H54 (cell line): ENCODE data around the gene BCAS3.

Source experiments
- DNase-seq: peaks from one replicate; pipeline ENCODE4 v3.0.0; 2011; ENCODE audit warnings: low spot score, mixed read lengths; ENCODE audit not compliant: insufficient read length
- FAIRE-seq: peaks from 3 replicates; lab custom pipeline; 2011; peaks lifted over from hg19 to GRCh38; lab: Jason Lieb, UNC
- POLR2A ChIP-seq: IDR thresholded peaks from 2 replicates; pipeline ENCODE4 v1.6.1; 2011; ENCODE audit warnings: low read depth, mild to moderate bottlenecking, low read length

The BCAS3 gene

DNA sequence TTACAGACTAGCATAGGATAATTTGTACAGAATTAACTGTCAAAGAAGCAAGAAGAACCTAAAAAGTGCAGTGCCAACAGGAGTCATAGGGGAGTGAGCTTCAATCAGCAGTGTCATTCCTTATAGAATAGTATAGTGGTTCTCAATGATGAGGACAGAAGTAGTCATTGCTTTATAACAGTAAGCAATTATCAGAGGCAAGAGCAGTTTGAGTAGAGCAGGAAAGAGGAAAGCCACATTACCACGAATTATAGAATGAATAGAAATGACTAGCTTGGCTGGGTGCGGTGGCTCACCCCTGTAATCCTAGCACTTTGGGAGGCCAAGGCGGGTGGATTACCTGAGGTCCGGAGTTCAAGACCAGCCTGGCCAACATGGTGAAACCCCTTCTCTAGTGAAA lies 512.3 kb downstream of the BCAS3 start:
- FAIRE-seq, result peak; percentile 20
- TF ChIP-seq POLR2A, result no peak
- no peak for DNase-seq

DNA sequence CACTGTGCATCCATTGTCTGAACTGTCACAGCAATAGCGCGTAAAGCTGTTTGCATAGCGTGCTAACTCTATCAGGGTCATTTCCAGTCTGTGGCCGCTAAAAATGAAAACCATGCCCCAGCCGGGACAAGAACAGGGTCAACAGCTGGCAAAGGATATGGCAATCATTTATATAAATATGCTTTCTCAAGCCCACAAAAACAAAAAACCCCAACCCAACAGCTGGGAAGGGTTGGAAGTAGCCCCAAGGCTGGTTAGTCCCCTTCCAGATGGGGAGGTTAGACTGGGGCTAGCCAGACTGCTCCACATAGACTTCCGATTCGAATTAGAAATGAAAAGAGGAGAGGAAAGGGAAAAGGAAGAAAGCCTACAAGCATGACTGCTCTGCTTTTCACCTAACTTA lies 518.7 kb downstream of the BCAS3 start:
- TF ChIP-seq POLR2A, result no peak
- no peak for FAIRE-seq

DNA sequence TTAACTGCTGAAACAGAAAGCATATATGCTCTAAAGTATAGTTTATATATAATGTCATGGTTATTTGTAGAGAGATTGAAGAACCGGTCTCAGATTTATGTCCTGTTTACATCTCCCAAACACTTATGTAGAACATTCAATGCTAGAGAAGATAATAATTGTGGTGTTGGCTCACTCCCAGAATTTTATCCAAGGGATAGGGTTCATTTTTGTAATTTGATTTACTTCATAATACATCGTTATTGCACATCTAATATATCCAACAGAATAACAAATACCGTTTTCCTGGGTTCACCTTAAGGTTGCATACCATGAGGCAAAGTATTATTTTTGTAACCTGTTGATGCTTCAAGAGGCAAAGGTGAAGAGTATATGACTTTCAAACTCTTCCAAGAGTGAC lies 519.1 kb downstream of the BCAS3 start:
- DNase-seq, result no peak
- no peak for FAIRE-seq
- TF ChIP-seq POLR2A, result no peak

More for the DNA sequence above, 518.7 kb downstream of the BCAS3 start:
- no peak for DNase-seq

DNA sequence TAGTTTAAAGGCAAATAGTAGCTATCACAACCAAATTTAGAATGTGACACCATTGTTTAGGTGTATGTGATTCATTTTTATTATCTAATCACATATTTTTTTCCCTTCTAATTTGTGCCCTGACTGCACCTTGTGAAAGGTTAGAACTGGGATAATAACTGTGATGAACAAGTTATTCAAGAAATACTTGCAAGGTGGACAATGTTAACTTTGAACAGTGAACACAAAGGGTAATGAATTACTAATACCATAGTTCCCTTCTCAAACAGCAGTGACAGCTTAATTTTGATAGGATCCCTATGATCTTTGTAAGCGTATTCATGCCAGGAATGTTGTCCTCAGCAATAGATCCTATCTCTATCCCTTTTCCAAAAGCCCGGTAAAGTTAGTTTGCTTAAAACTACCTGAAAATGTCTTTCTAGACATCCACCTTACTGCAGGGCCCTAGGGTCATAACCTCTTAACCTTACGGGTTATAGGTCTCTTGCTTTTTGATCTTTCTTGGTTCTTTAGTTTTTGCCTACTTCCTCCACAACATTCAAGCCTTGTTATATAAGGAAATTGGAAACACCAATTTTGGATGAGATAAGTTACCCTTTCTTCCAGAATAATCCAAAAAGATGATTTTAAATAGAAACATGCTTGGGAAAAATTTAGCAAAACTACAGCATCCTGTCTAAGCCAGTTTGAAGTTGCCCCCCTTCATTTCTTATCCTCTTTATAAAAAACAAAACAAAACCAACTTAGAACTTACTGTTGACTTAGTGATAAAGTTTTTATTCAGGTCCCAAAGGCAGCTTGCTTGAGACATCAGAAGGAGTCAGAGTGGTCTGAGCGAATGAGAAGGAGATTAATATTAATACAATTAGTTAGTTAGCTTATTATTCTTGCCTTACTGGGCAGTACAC lies 522.0 kb downstream of the BCAS3 start:
- DNase-seq (no peak), FAIRE-seq (peak; percentile 30)
- TF ChIP-seq POLR2A, result no peak

DNA sequence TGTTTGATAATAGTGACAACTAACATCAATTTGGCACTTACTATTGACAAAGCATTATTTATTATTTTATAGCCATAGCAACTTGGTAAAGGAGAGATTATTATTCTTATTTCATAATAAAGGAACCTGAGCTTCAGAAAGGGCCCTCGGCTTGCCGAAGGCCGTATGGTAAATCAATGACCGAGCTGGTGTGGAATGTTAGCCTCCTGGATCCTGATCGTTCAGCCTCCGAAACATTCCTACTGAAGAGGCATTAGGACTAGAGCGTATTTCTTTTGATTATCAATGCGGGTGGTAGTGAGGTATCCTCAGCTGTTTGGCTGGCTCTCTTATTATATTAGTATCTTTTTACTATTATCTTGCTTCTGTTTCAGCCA lies 522.7 kb downstream of the BCAS3 start:
- TF ChIP-seq POLR2A, result no peak
- FAIRE-seq (no peak), DNase-seq (no peak)

DNA sequence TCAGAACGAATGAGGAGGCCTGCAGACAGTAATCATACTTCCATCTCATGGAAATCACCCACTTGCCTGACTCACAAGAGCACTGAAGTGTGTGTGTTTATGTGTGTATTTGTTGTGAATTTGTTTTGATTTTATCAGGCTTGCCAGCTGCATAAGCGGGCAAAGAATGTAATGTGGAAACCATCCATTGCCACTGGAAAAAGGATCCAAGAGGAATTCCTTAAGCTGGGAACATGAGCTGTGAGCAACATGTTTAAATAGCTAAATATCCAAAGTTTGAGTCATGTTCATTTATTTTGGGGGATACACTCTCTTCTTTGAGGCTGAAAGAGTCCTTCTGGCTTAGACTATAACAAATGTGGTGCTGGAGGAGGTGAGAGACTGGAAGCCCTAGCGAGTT lies 523.6 kb downstream of the BCAS3 start:
- no peak for TF ChIP-seq POLR2A
- DNase-seq (peak; percentile 49), FAIRE-seq (peak; percentile 97)

DNA sequence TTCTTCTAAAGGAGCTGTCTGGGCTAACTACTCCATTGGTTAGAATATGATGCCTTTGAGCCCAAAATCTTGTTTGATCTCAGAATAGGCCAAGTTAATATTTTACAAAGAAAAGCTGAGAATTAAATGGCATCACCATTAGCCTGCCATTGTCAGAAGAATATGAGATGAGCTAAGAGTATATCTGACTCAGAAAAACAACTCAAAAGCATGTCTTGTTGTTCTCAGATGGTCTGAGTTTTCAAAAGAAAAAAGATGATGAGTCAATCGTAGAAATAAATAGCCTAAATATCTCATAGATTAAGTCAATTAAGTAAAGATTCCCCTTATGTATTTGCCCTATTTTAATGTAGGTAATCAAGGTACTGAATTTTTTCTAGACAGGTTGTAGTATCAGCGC lies 524.9 kb downstream of the BCAS3 start:
- DNase-seq, result no peak
- FAIRE-seq, result no peak
- TF ChIP-seq POLR2A, result no peak

DNA sequence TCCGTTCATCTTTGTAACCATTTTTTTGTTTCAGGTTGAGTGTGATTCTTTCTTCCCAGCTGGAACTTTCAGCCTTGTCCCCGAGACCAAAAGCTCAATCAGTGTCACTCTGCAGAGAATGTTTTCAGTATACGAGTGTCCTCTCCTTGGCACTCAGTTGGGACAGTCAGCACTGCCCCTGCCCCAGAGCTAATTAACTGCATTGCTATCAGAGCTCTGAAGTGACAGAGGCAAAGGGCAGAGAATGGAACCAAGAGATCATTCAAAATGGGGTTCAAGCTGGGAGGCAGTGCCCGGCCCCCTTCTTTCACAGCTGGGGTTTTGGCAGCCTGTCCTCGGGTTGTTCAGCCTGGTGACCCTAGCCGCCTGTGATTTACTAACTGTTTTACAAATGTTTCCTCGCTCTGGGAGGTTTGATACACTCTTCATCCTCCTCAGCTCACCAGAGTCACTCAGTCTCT lies 526.0 kb downstream of the BCAS3 start:
- no peak for DNase-seq
- FAIRE-seq, result no peak
- TF ChIP-seq POLR2A, result no peak

DNA sequence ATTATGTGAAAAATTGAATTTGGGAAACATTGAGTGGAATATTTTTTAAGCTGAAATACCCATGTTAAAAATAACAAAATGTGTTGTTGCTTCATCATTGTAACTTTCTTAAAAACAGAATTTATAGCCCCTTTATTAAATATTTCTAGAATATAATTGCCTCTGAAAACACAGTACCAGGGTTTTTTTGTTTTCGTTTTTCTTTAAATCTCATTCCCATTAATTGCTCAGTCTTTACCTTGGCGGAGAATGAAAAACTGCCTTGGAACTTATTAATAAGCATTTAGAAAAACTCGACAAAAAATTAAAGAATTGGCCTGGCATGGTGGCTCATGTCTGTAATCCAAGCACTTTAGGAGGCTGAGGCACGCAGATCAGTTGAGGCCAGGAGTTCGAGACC lies 526.8 kb downstream of the BCAS3 start:
- TF ChIP-seq POLR2A, result no peak
- DNase-seq (no peak), FAIRE-seq (no peak)

DNA sequence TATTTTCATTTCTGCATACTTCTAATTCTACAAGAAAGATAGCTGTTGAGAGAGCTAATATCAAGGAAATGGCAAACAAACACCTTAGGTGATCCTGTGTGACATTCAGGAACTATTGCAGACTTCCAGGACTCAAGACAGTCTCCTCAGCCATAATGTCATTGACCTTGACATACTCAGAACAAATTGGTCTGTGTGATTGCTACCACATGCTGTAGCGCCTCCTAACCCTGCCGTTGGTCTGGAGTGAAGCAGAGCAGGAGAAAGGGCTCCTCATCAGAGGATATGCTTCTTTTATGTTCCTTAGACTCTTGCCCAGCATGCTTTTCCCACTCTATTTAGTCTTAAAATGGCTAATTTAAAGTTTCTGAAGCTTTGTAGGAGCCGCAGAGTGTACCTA lies 527.8 kb downstream of the BCAS3 start:
- FAIRE-seq, result no peak
- TF ChIP-seq POLR2A, result no peak
- DNase-seq, result no peak

DNA sequence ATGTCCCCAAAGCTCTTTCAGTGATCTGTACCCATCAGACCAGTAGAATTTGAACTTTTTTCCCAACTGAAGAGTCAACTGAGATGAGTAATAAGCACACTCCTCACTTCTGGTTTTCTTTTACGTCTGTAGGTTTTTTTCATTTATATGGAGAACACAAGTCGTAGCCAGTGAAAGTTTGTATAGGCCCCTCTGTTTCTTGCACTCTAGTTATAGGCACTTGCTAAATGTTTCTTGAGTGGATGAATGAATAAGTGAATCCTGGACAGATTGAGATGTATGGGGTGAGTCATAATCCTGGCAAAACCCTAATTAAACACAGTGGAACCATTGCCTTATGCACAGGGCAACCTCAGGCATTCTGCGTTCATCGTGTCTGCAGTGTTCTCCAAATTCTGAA lies 528.3 kb downstream of the BCAS3 start:
- no peak for TF ChIP-seq POLR2A
- DNase-seq, result no peak
- peak; percentile 61 for FAIRE-seq

DNA sequence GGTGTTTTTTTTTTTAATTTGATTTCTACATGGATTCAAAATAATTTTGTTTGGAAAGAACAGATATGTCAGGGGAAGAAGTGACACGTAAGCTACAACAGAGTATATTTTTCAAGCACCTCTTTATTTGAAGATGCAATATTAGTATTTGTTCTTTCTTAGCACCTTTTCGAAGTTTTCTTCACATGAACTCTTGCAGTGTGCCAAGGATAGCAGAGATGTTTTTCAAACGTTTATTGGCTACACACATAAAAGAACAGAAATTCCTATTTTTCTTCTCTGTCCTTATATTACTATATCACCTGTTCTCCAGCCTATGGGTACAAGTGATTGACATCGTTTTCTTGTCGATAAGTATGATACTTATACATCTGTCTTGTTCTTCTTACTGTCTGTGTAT lies 529.3 kb downstream of the BCAS3 start:
- DNase-seq (no peak), FAIRE-seq (no peak)
- no peak for TF ChIP-seq POLR2A

DNA sequence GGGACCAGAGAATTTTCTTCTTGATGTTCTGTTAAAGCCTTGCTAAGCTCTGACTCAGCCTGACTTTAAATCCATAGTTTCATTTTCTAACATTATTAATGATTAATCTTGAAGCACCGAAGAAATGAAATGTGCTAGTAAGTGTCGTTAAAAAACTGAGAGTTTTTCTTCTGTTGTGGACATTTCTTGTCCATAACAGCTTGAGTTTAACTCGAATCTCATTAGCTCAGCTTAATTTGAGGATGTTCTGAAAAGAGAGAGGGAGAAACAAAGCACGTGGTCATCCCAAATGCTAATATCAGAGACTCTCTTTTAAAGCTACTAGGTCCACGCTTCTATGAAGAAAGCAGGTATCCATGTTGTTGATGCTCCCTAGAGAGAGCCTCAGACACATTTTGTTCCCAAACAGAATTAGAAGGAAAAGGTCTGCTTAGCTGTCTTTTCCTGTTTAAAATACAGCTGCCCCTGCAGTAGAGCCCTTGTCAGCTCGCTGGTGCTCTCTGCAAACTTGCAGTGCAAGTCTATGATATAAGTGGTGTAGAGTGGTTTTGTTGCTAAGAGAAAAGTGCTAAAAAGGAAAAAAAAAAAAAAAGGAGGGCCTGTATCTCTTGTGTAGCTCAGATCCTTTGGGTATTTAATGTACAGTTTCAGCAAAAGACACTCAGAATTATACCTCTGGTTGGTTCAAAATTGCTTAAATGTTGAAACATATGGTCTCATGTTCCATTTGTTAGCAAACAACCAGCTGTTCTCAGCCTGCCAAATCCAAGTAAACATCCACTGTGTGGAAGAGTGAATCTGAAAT lies 530.9 kb downstream of the BCAS3 start:
- DNase-seq (no peak), FAIRE-seq (no peak)
- TF ChIP-seq POLR2A, result no peak

DNA sequence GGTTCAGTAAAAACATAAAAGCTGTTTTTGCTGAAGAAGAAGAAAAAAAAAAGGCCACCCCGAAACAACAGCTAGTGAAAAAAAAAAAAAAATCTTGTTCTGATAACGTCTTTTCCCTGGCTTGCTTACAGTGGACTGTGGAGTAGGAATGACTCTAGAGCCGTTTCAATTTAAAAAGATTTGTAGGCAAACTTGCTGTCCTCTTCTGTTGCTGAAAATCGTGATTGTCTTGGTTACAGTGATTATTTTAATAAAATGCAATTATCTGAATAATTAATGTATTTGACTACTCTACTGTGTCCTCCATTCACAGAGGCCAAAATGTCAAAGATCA lies 531.4 kb downstream of the BCAS3 start:
- no peak for DNase-seq
- no peak for TF ChIP-seq POLR2A
- FAIRE-seq, result no peak

DNA sequence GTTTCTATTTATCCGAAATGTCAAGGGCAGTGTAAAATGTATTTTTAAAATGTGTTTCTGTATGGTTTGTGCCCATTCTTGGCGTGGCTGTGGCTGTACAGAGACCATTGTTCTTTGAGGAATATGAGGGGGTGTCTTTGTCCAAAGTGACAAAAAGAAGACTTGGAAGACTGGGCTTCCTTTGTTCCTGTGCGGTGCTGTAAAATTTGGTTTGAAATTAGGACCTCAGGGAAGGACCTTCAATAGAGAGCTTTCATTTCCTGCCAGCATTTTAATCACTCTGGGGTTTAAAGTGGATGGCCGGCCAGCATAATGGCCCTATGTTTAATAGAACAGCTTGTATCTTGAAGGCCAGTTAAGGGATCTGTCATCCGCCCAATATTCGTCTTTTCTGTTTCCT lies 531.9 kb downstream of the BCAS3 start:
- no peak for TF ChIP-seq POLR2A
- FAIRE-seq (no peak), DNase-seq (no peak)
